Heart right ventricle (tissue), 16 donors: Measurements from ENCODE around the gene MMP21. TPM values are rescaled to one million over a fixed set of nuclear protein-coding genes. Genes with fewer than 3 reads are reported as not detected.

Experiments
- ATAC-seq, 8 donors: fragments of 200-7000 bp; cut with Tn5 transposase; one replicate each; pipeline ENCODE4 v1.9.1; 2020; ENCODE audit warnings: mild to moderate bottlenecking in 8 of 8, moderate library complexity in 8 of 8, moderate number of reproducible peaks in 1 of 8
- DNase-seq, 2 donors: peaks; one replicate each; pipeline ENCODE4 v3.0.0-alpha.2; 2020
- H3K27ac ChIP-seq, 10 donors: fragments of 200-600 bp; sonication (generic) in 2 of 10; one replicate each; pipeline versions ENCODE4 v1.5.0 to v1.8.0; 2020 to 2022; ENCODE audit warnings: mild to moderate bottlenecking in 3 of 10
- H3K27me3 ChIP-seq, 7 donors: fragments of 200-600 bp; one replicate each; pipeline ENCODE4 v1.8.0; 2021 to 2022; ENCODE audit warnings: mild to moderate bottlenecking in 2 of 7
- H3K36me3 ChIP-seq, 9 donors: fragments of 200-600 bp; sonication (generic) in 1 of 9; one replicate each; pipeline versions ENCODE4 v1.5.0 to v1.8.0; 2020 to 2022; ENCODE audit warnings: mild to moderate bottlenecking in 2 of 9
- H3K4me1 ChIP-seq, 9 donors: fragments of 200-600 bp; sonication (generic) in 1 of 9; one replicate each; pipeline versions ENCODE4 v1.5.0 to v1.8.0; 2020 to 2022; ENCODE audit warnings: mild to moderate bottlenecking in 4 of 9
- H3K4me3 ChIP-seq, 10 donors: fragments of 200-600 bp; sonication (generic) in 2 of 10; one replicate each; pipeline versions ENCODE4 v1.5.0 to v1.8.0; 2020 to 2022; ENCODE audit warnings: mild to moderate bottlenecking in 7 of 10, moderate library complexity in 2 of 10
- H3K9me3 ChIP-seq, 11 donors: fragments of 200-600 bp in 10 of 11; sonication (generic) in 2 of 11; one replicate each; pipeline versions ENCODE4 v1.5.0 to v1.8.0; 2013 to 2022; ENCODE audit warnings: mild to moderate bottlenecking in 2 of 11, control low read depth in 1 of 11, moderate library complexity in 1 of 11
- CTCF ChIP-seq, 9 donors: fragments of 200-600 bp; sonication (generic) in 2 of 9; IDR thresholded peaks; one replicate each; pipeline versions ENCODE4 v1.5.0 to v1.8.0; 2021 to 2022; ENCODE audit warnings: antibody characterized with exemption in 9 of 9, mild to moderate bottlenecking in 5 of 9, moderate library complexity in 1 of 9
- WGBS, 2 donors: extraction: QIAGEN DNeasy Blood & Tissue Kit; methylation state at CpG; one replicate each; pipeline ENCODE4 v1.1.7; 2013; ENCODE audit warnings: inconsistent platforms in 1 of 2; 5-methylcytosine and 5-hydroxymethylcytosine counted together
- intact Hi-C, 10 donors: fragments of 100-400 bp; cut with DNase I; formaldehyde crosslinking; loops; one replicate each; pipeline versions ENCODE4 v1.11.1 to v1.14.2; 2022
- polyA plus RNA-seq, 2 donors: library from polyadenylated mRNA; stranded (reverse); fragments of 200-250 nt; gene quantifications; one replicate each; pipeline ENCODE4 v1.2.3, GENCODE V29; 2013
- total RNA-seq, 10 donors: library from RNA; stranded (reverse); fragmentation: NEBNext Ultra II Directional in 3 of 10; extraction: Animal tissue kit (Norgen Biotek cat#: 25700) in 3 of 10; gene quantifications; one replicate each; pipeline versions ENCODE4 v1.2.1 to v1.2.4, GENCODE V29; 2021 to 2023
- donor health status: Arrhythmogenic right ventricular cardiomyopathy.
- donor health status: ischemic (EF 13 %, LVEDD 7.1; RV severe dilation, severe dysfunction).
- donor health status: healthy with polysubstance abuse.
- donor health status: DM: no; HTN: yes; CAD: no.
- donor health status: DM: no; HTN: no; CAD: no.
- donor health status: ischemic (EF 25% LVEDD 6.9; RV normal size, moderate dysfunction).
- donor health status: ischemic (EF 25% LVEDD 5.7; RV mildly dilated, moderate dysfunction).
- donor health status: healthy.
- donor health status: DM: yes; HTN: yes; CAD: no.
- donor health status: Ischemic cardiomyopathy.
- donor health status: ischemic (EF 35%, LVEDD 5.7; RV mildly dilated, moderate dysfunction).
- donor health status: nonischemic (EF 11% LVEDD 7.7; RV severe dilation, severe dysfunction).
- donor health status: DM: yes; HTN: yes; CAD: no.
- donor health status: PGD.
- donor health status: ischemic (EF 29% LVEDD 5.4; RV normal size, mild dysfunction).
- donor health status: nonischemic (EF 23%, LVEDD 6.1; RV moderate dilation, normal function).

Gene MMP21
- total and polyA plus RNA-seq, 12 donors, result 0.06 to 0.22 (median 0.15) TPM; not detected in 7

GRCh38 chr10:125762692-125763648 is 12.7 kb downstream of the MMP21 start:
- DNase-seq, result no peak
- intact Hi-C loops, result no loop called here
- no peaks in the 10 kb centered on the region for H3K27me3 ChIP-seq
- H3K4me3 ChIP-seq, result no peak overlapping the region
- no peak for ATAC-seq
- H3K36me3 ChIP-seq, result peaks cover 0 to 97% (median 42%) of the 10 kb centered on the region in 9 donors
- no peak for TF ChIP-seq CTCF (IDR thresholded peaks at IDR 0.05)
- 88 to 92% methylated on average over 24 of the region's 24 CpGs for WGBS, 2 donors
- no peaks in the 10 kb centered on the region for H3K9me3 ChIP-seq
- no peak overlapping the region for H3K27ac ChIP-seq
- peaks cover 0 to 14% (median 4%) of the 10 kb centered on the region in 9 donors for H3K4me1 ChIP-seq

DNA sequence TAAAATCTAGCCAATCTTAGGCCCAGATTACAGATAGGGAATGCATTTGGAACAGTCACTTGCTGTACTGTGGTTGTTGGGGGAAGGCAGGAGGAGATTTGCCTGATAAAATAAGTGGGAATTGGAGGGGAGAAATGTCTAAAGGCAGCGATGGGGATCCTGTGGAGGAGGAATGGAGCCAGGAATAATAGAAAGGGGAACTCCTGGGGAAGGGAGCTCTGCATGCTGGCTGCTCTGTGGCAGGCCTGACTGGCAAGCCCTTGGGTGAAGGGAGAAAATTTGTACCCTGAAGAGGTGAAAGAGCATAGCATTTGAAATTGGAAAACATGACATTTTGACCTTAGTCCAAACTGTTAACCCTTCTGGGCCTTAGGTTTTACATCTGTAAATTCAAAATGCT is 13.7 kb downstream of the MMP21 start:
- ATAC-seq (no peak), DNase-seq (no peak)
- intact Hi-C loops, result no loop called here
- Histone ChIP-seq H3K27ac (no peak overlapping the region), H3K27me3 (no peaks in the 10 kb centered on the region), H3K4me3 (no peak overlapping the region), H3K9me3 (no peaks in the 10 kb centered on the region), H3K4me1 (peaks cover 0 to 5% (median 0%) of the 10 kb centered on the region in 9 donors), H3K36me3 (peaks cover 0 to 99% (median 42%) of the 10 kb centered on the region in 9 donors)
- WGBS, 2 donors, result 42 to 56% methylated on average over 1 of the region's 1 CpG
- TF ChIP-seq CTCF (IDR thresholded peaks at IDR 0.05), result no peak

DNA sequence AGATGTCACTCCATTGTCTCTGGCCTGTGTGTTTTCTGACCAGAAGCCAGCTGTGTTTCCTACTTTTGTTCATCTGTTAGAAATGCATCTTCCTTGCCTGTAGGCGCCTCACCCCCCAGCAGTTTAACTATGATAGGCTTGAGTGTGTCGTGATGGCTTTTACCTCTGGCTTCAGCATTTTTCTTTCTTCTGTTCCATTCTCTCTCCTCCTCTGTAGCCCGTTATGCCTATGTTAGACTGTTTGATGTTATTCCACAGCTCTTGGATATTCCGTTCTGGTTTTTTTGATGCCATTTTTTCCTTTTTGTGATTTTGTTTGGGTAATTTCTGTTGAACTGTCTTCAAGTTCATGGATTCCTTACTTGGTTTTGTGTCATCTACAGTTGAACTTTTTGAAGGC is 17.9 kb downstream of the MMP21 start:
- no peak for TF ChIP-seq CTCF (IDR thresholded peaks at IDR 0.05)
- DNase-seq (no peak), ATAC-seq (no peak)
- Histone ChIP-seq H3K4me1 (no peaks in the 10 kb centered on the region), H3K4me3 (no peak overlapping the region), H3K36me3 (peaks cover 0 to 100% (median 31%) of the 10 kb centered on the region in 9 donors), H3K27ac (no peak overlapping the region), H3K27me3 (no peaks in the 10 kb centered on the region), H3K9me3 (no peaks in the 10 kb centered on the region)
- 86 to 90% methylated on average over 4 of the region's 4 CpGs for WGBS, 2 donors
- intact Hi-C loops, result no loop called here

DNA sequence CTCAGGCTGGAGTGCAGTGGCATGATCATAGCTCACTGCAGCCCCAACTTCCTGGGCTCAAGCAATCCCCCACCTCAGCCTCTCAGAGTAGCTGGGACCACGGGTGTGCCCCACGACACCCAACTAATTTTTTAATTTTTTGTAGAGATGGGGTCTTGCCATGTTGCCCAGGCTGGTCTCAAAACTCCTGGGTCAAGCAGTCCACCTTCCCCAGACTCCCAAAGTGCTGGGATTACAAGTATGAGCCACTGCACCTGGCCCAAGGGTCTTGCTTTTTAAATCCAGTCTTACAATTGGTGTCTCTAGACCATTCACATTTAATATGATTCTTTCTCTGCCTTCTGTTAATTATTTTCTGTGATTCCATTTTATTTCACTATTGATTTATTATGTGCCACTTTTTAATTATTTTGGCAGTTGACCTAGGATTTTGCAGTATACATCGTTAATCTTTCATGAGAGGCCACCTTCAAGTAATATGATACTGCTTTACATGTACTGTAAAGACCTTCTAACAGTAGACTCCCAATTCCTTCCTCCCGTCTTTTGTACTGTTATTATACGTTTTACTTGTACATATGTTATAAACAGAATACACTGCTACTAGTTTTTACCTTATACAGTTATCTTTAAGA is 18.7 kb downstream of the MMP21 start:
- H3K36me3 ChIP-seq, result peaks cover 0 to 100% (median 35%) of the 10 kb centered on the region in 9 donors
- intact Hi-C loops, result no loop called here
- no peak overlapping the region for H3K4me3 ChIP-seq
- H3K4me1 ChIP-seq, result no peaks in the 10 kb centered on the region
- DNase-seq, result no peak
- no peaks in the 10 kb centered on the region for H3K9me3 ChIP-seq
- H3K27me3 ChIP-seq, result no peaks in the 10 kb centered on the region
- no peak overlapping the region for H3K27ac ChIP-seq
- TF ChIP-seq CTCF (IDR thresholded peaks at IDR 0.05), result no peak
- ATAC-seq, result no peak
- WGBS, 2 donors, result 94% methylated on average over 5 of the region's 5 CpGs
